Endodermal cell (in vitro differentiated cells): ENCODE measurements around the gene EDARADD. TPM values are rescaled to one million over a fixed set of nuclear protein-coding genes. Genes with fewer than 3 reads are reported as not detected.
"Not testable (repeated sequence)": the region's sequence is repeated elsewhere in the genome, so short reads cannot be mapped to it uniquely, and the experiment has no call there.

Source experiments
- DNase-seq: peaks from one replicate; pipeline ENCODE4 v3.0.0-alpha.2; 2017
- H3K27ac ChIP-seq: 2 replicates; pipeline ENCODE4 v1.5.1; 2013; ENCODE audit warnings: mild to moderate bottlenecking, low read depth, low read length, moderate library complexity
- H3K27me3 ChIP-seq: 2 replicates; pipeline ENCODE4 v1.6.1; 2013; ENCODE audit warnings: mild to moderate bottlenecking, low read length, moderate library complexity; ENCODE audit not compliant: insufficient read depth, control insufficient read depth, poor library complexity, severe bottlenecking
- H3K36me3 ChIP-seq: 2 replicates; pipeline ENCODE4 v1.7.0; 2013; ENCODE audit warnings: mild to moderate bottlenecking, low read length, moderate library complexity; ENCODE audit not compliant: control insufficient read depth, insufficient read depth
- H3K4me1 ChIP-seq: one replicate; pipeline ENCODE4 v1.7.0; 2013; ENCODE audit warnings: low read length; ENCODE audit not compliant: control insufficient read depth, insufficient read depth
- H3K4me3 ChIP-seq: 2 replicates; pipeline ENCODE4 v1.5.1; 2013; ENCODE audit warnings: mild to moderate bottlenecking, low read length, moderate library complexity
- H3K9ac ChIP-seq: 2 replicates; pipeline ENCODE4 v1.6.1; 2013; ENCODE audit warnings: mild to moderate bottlenecking, low read length, moderate library complexity; ENCODE audit not compliant: poor library complexity, severe bottlenecking; ENCODE audit errors: extremely low read depth
- H3K9me3 ChIP-seq: 2 replicates; pipeline ENCODE4 v1.6.1; 2013; ENCODE audit warnings: mild to moderate bottlenecking, low read length, moderate library complexity; ENCODE audit not compliant: control insufficient read depth
- H3K27ac Mint-ChIP-seq: 2 replicates; pipeline ENCODE4 v1.8.0; 2020; ENCODE audit warnings: mixed read lengths
- H3K27me3 Mint-ChIP-seq: 2 replicates; pipeline ENCODE4 v1.8.0; 2021; ENCODE audit warnings: mild to moderate bottlenecking, mixed read lengths; ENCODE audit not compliant: insufficient read depth
- H3K36me3 Mint-ChIP-seq: 2 replicates; pipeline ENCODE4 v1.8.0; 2020; ENCODE audit warnings: low read depth, mixed read lengths
- H3K4me1 Mint-ChIP-seq: 2 replicates; pipeline ENCODE4 v1.8.0; 2020; ENCODE audit warnings: mixed read lengths
- H3K4me3 Mint-ChIP-seq: 2 replicates; pipeline ENCODE4 v1.8.0; 2020; ENCODE audit warnings: mild to moderate bottlenecking, moderate library complexity, mixed read lengths
- H3K9me3 Mint-ChIP-seq: 2 replicates; pipeline ENCODE4 v1.8.0; 2020; ENCODE audit warnings: mild to moderate bottlenecking, mixed read lengths
- WGBS, 2 experiments: methylation state at CpG; one replicate each; pipeline versions ENCODE4 v1.1.5 to v1.1.7; 2013; ENCODE audit warnings: missing lambda C conversion rate in 2 of 2, mixed read lengths in 1 of 2; ENCODE audit not compliant: insufficient coverage in 1 of 2, insufficient read length in 1 of 2; 5-methylcytosine and 5-hydroxymethylcytosine counted together
- total RNA-seq, 2 donors: library from RNA; stranded (reverse); fragmentation: NEBNext Ultra II Directional in 1 of 2; extraction: Animal tissue kit (Norgen Biotek cat#: 25700) in 1 of 2; gene quantifications; 2 replicates in 1 of 2; 3 replicates in 1 of 2; pipeline ENCODE4 v1.2.1, GENCODE V29; 2021
- TF ChIP-seq, protein P1 (sequence below): fragments of 200-600 bp; sonication (generic); conservative IDR thresholded peaks from 2 replicates; pipeline ENCODE4 v1.5.0; 2021; ENCODE audit warnings: antibody characterized with exemption, mild to moderate bottlenecking

EDARADD gene
- total RNA-seq, 2 donors from 2014 or later: 5.0 to 5.5 TPM

GRCh38 chr1:236350308-236350707 is 43.8 kb upstream of the EDARADD start:
- DNase-seq: no peak
- Histone ChIP-seq H3K4me3 (no peak overlapping the region), H3K9me3 (no peaks in the 10 kb centered on the region), H3K36me3 (no peaks in the 10 kb centered on the region), H3K9ac (no peak overlapping the region), H3K4me1 (no peaks in the 10 kb centered on the region), H3K27me3 (no peaks in the 10 kb centered on the region), H3K27ac (no peak overlapping the region)
- Mint-ChIP-seq H3K4me1 (no peaks in the 10 kb centered on the region), H3K4me3 (no peak overlapping the region), H3K27ac (no peak overlapping the region), H3K9me3 (no peaks in the 10 kb centered on the region), H3K27me3 (peaks cover 3% of the 10 kb centered on the region), H3K36me3 (no peaks in the 10 kb centered on the region)
- WGBS, 2 experiments: 90 to 100% methylated on average over 4 to 5 of the region's 5 CpGs
- TF ChIP-seq, protein P1, sequence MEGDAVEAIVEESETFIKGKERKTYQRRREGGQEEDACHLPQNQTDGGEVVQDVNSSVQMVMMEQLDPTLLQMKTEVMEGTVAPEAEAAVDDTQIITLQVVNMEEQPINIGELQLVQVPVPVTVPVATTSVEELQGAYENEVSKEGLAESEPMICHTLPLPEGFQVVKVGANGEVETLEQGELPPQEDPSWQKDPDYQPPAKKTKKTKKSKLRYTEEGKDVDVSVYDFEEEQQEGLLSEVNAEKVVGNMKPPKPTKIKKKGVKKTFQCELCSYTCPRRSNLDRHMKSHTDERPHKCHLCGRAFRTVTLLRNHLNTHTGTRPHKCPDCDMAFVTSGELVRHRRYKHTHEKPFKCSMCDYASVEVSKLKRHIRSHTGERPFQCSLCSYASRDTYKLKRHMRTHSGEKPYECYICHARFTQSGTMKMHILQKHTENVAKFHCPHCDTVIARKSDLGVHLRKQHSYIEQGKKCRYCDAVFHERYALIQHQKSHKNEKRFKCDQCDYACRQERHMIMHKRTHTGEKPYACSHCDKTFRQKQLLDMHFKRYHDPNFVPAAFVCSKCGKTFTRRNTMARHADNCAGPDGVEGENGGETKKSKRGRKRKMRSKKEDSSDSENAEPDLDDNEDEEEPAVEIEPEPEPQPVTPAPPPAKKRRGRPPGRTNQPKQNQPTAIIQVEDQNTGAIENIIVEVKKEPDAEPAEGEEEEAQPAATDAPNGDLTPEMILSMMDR: no peak

GRCh38 chr1:236351875-236352573 is 42.1 kb upstream of the EDARADD start:
- Mint-ChIP-seq H3K4me1 (no peaks in the 10 kb centered on the region), H3K27me3 (peaks cover 3% of the 10 kb centered on the region), H3K36me3 (no peaks in the 10 kb centered on the region), H3K9me3 (no peaks in the 10 kb centered on the region), H3K27ac (no peak overlapping the region), H3K4me3 (no peak overlapping the region)
- no peaks in the 10 kb centered on the region for H3K36me3 ChIP-seq
- H3K27me3 ChIP-seq: no peaks in the 10 kb centered on the region
- H3K4me3 ChIP-seq: no peak overlapping the region
- H3K9me3 ChIP-seq: no peaks in the 10 kb centered on the region
- TF ChIP-seq, protein P1: no peak
- DNase-seq: no peak
- H3K4me1 ChIP-seq: no peaks in the 10 kb centered on the region
- H3K9ac ChIP-seq: no peak overlapping the region
- no peak overlapping the region for H3K27ac ChIP-seq
- WGBS, 2 experiments: 81 to 93% methylated on average over 4 to 7 of the region's 7 CpGs

DNA sequence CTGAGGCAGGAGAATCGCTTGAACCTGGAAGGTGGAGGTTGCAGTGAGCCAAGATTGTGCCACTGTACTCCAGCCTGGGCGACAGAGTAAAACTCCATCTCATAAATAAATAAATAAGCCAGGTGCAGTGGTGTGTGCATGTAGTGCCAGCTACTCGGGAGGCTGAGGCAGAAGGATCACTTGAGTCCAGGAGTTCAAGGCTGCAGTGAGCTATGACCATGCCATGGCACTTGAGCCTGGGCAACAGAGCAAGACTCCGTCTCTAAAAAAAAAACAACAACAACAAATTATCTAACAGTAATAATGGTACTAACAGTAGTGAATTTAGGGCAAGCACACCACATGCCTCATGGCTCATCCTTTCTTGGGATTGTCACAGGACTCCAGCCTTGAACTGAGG is 41.3 kb upstream of the EDARADD start:
- not testable (repeated sequence) for H3K9me3 Mint-ChIP-seq, H3K9me3 ChIP-seq, H3K27ac ChIP-seq, H3K36me3 Mint-ChIP-seq, H3K4me3 ChIP-seq, H3K36me3 ChIP-seq, H3K9ac ChIP-seq, DNase-seq, H3K27me3 Mint-ChIP-seq, H3K4me1 Mint-ChIP-seq, H3K27ac Mint-ChIP-seq, H3K27me3 ChIP-seq, H3K4me1 ChIP-seq, H3K4me3 Mint-ChIP-seq
- WGBS, 2 experiments: 73 to 95% methylated on average over 2 to 3 of the region's 4 CpGs

DNA sequence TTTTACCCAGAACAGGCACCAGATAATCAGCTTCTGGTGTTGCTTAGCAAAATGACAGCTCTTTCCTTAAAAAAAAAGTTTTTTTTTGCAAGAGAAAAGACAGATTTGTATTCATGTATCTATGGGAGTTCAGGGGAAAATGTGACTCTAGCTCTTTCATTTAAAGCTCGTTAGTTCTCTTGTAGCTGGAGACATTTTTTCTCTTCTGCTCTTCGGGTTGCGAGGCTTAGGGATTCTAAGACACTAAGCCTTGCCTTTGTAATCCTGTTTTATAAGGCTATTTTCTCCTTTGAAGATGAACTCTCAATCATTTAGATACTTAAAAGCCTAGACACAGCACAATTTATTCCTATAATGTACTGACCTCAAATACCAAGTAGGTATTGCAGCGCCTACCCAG is 40.3 kb upstream of the EDARADD start:
- Mint-ChIP-seq H3K9me3 (peaks cover 13% of the 10 kb centered on the region), H3K27me3 (peaks cover 3% of the 10 kb centered on the region), H3K4me1 (no peaks in the 10 kb centered on the region), H3K4me3 (no peak overlapping the region), H3K27ac (no peak overlapping the region), H3K36me3 (no peaks in the 10 kb centered on the region)
- TF ChIP-seq, protein P1: no peak
- 90 to 96% methylated on average over 4 of the region's 4 CpGs for WGBS, 2 experiments
- Histone ChIP-seq H3K36me3 (no peaks in the 10 kb centered on the region), H3K27me3 (no peaks in the 10 kb centered on the region), H3K4me1 (no peaks in the 10 kb centered on the region), H3K9me3 (no peaks in the 10 kb centered on the region), H3K4me3 (no peak overlapping the region), H3K27ac (no peak overlapping the region), H3K9ac (no peak overlapping the region)
- no peak for DNase-seq
